Measurements from ENCODE around the gene RBM19.
"Not testable (repeated sequence)": the region's sequence is repeated elsewhere in the genome, so short reads cannot be mapped to it uniquely, and the experiment has no call there.

Gene RBM19

GRCh38 chr12:113907446-113908180 is 58.5 kb downstream of the RBM19 start:
- no peak for DNase-seq (ENCODE audit: extremely low spot score)
- TF ChIP-seq FOXK2 (IDR thresholded peaks at IDR 0.05) (no peak), LEF1 (IDR thresholded peaks at IDR 0.05; ENCODE audit: borderline replicate concordance) (no peak), PKNOX1 (IDR thresholded peaks at IDR 0.05) (no peak), CTBP1 (IDR thresholded peaks at IDR 0.05; ENCODE audit: borderline replicate concordance) (no peak), SUZ12 (IDR thresholded peaks at IDR 0.05) (no peak), HDGF (IDR thresholded peaks at IDR 0.05; ENCODE audit: borderline replicate concordance) (no peak), L3MBTL2 (conservative IDR thresholded peaks at IDR 0.05) (no peak), TARDBP (IDR thresholded peaks at IDR 0.05) (no peak), ARNT (IDR thresholded peaks at IDR 0.05) (no peak), FOXM1 (IDR thresholded peaks at IDR 0.05; ENCODE audit: borderline replicate concordance) (no peak), NFRKB (IDR thresholded peaks at IDR 0.05) (no peak)
- CTCF ChIA-PET, result no interaction called here
- POLR2A ChIA-PET, result no interaction called here

GRCh38 chr12:113906411-113907200 is 59.5 kb downstream of the RBM19 start:
- ChIA-PET POLR2A (no interaction called here), CTCF (no interaction called here)
- no peak for TF ChIP-seq FOXM1 (IDR thresholded peaks at IDR 0.05; ENCODE audit: borderline replicate concordance)
- TF ChIP-seq NFRKB (IDR thresholded peaks at IDR 0.05), result no peak
- TF ChIP-seq HDGF (IDR thresholded peaks at IDR 0.05; ENCODE audit: borderline replicate concordance), result no peak
- TF ChIP-seq ARNT (IDR thresholded peaks at IDR 0.05), result no peak
- no peak for TF ChIP-seq FOXA1 (IDR thresholded peaks at IDR 0.05)
- no peak for TF ChIP-seq ELF4 (IDR thresholded peaks at IDR 0.05)
- DNase-seq (ENCODE audit: extremely low spot score), result no peak

- no peak for DNase-seq (ENCODE audit: extremely low spot score)
- ChIA-PET POLR2A (no interaction called here), CTCF (no interaction called here)
- TF ChIP-seq TARDBP (IDR thresholded peaks at IDR 0.05) (no peak), ELF4 (IDR thresholded peaks at IDR 0.05) (no peak), HDGF (IDR thresholded peaks at IDR 0.05; ENCODE audit: borderline replicate concordance) (no peak), L3MBTL2 (conservative IDR thresholded peaks at IDR 0.05) (no peak), PKNOX1 (IDR thresholded peaks at IDR 0.05) (no peak), FOXK2 (IDR thresholded peaks at IDR 0.05) (no peak), FOXA1 (IDR thresholded peaks at IDR 0.05) (no peak), ZNF384 (IDR thresholded peaks at IDR 0.05) (no peak), LEF1 (IDR thresholded peaks at IDR 0.05; ENCODE audit: borderline replicate concordance) (no peak)
Measured at GRCh38 chr12:113905829-113906228, 60.3 kb downstream of the RBM19 start.

GRCh38 chr12:113903381-113903863 is 62.7 kb downstream of the RBM19 start:
- ChIA-PET CTCF (interaction anchor here (0.8 kb wide), 1 partner anchor 10 kb away, joined by 3 read pairs; no protein-coding TSS in a partner anchor), POLR2A (no interaction called here)
- TF ChIP-seq PKNOX1 (IDR thresholded peaks at IDR 0.05) (no peak), ELF4 (IDR thresholded peaks at IDR 0.05) (no peak), ARNT (IDR thresholded peaks at IDR 0.05) (no peak), FOXK2 (IDR thresholded peaks at IDR 0.05) (no peak), SP1 (IDR thresholded peaks at IDR 0.05) (no peak), SUZ12 (IDR thresholded peaks at IDR 0.05) (no peak), LEF1 (IDR thresholded peaks at IDR 0.05; ENCODE audit: borderline replicate concordance) (no peak), ZNF384 (IDR thresholded peaks at IDR 0.05) (no peak)
- no peak for DNase-seq (ENCODE audit: extremely low spot score)

GRCh38 chr12:113901319-113901718 is 64.8 kb downstream of the RBM19 start:
- POLR2A ChIA-PET; DNase-seq (ENCODE audit: extremely low spot score); CTCF ChIA-PET: not testable (repeated sequence)

GRCh38 chr12:113900716-113901115 is 65.4 kb downstream of the RBM19 start:
- CTCF ChIA-PET, result no interaction called here
- POLR2A ChIA-PET, result no interaction called here
- no peak for TF ChIP-seq LEF1 (IDR thresholded peaks at IDR 0.05; ENCODE audit: borderline replicate concordance)
- no peak for DNase-seq (ENCODE audit: extremely low spot score)
